Measurements from ENCODE around the gene IKBIP. TPM values are rescaled to one million over a fixed set of nuclear protein-coding genes. Genes with fewer than 3 reads are reported as not detected.
A peak's percentile ranks its signal among the peaks of the same experiment; 100 is the strongest.

Gene IKBIP
- total and polyA plus RNA-seq, 9 of the 15 experiments (the other 6 are each of a cell fraction or from before 2014, with no cell fraction given), result 3.3 to 19.5 (median 14.9) TPM

GRCh38 chr12:98593351-98594049 is 51.1 kb downstream of the IKBIP start, which contains the start of gene SLC25A3 (continued):
- TF ChIP-seq MGA (IDR thresholded peaks at IDR 0.05), result no peak; the same call in 1 of the 2 replicates
- TF ChIP-seq RFX7 (CRISPR knock-in tag; IDR thresholded peaks at IDR 0.05), result no peak
- no peak for TF ChIP-seq SMARCA5 (IDR thresholded peaks at IDR 0.05)
- no peak for TF ChIP-seq PHTF2 (CRISPR knock-in tag; IDR thresholded peaks at IDR 0.05)
- no peak for TF ChIP-seq ZBTB34 (CRISPR knock-in tag; IDR thresholded peaks at IDR 0.05)
- TF ChIP-seq GATA2 (CRISPR knock-in tag; IDR thresholded peaks at IDR 0.05), result no peak
- no peak for TF ChIP-seq KLF16 (IDR thresholded peaks at IDR 0.05)
- TF ChIP-seq RBM25 (IDR thresholded peaks at IDR 0.05; ENCODE audit: low read depth, low read length, severe bottlenecking), result peak; percentile 78
- TF ChIP-seq ZBTB2 (IDR thresholded peaks at IDR 0.05), result peak; percentile 90
- TF ChIP-seq POLR3G (IDR thresholded peaks at IDR 0.05; ENCODE audit: extremely low read depth, insufficient read length, insufficient replicate concordance), result no peak
- no peak for TF ChIP-seq TRIM28 (IDR thresholded peaks at IDR 0.05)
- TF ChIP-seq SNIP1 (IDR thresholded peaks at IDR 0.05; ENCODE audit: low read depth), result no peak
- TF ChIP-seq NCOA1 (IDR thresholded peaks at IDR 0.05; ENCODE audit: low read depth), result no peak
- TF ChIP-seq CAMTA2 (CRISPR knock-in tag; conservative IDR thresholded peaks at IDR 0.05), result no peak
- no peak for TF ChIP-seq ARNT (IDR thresholded peaks at IDR 0.05)
- TF ChIP-seq SRF (CRISPR knock-in tag; IDR thresholded peaks at IDR 0.05), result peak in 1 of 2 experiments; percentile 66; a peak in 2 of 4 replicates

All from K562 (cell line).